A549 treated with AZD2906 at 1 μM for 4 hours (cell line): ENCODE measurements around the gene OR5D18. TPM values are rescaled to one million over a fixed set of nuclear protein-coding genes. Genes with fewer than 3 reads are reported as not detected.

Experiments used
- total RNA-seq: library from RNA; stranded (reverse); fragments of 200-300 nt; extraction: Qiagen RNA extraction; gene quantifications from 5 replicates; pipeline ENCODE4 v1.2.3, GENCODE V29; 2022

The OR5D18 gene
- total RNA-seq: not detected in 5 replicates

DNA sequence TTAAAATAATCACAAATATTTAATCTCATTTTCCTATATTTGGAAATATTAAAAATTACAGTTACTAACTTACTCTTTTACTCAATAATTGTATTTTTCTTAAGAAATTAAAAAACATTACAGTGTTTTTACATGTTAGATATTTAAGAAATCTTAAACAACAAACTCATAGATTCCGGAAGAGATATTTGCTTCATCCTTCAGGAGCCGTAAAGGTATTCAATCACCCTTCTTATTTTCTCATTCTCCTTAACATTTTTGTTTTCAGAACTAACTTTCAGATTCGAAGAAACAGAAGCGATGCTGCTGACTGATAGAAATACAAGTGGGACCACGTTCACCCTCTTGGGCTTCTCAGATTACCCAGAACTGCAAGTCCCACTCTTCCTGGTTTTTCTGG, at the start of gene OR5D18:
Gene OR5D18, plus strand, starts transcription at position 301 of the 400 bp plus-strand sequence. Its CDS starts 0 bp downstream, at position 301.

DNA sequence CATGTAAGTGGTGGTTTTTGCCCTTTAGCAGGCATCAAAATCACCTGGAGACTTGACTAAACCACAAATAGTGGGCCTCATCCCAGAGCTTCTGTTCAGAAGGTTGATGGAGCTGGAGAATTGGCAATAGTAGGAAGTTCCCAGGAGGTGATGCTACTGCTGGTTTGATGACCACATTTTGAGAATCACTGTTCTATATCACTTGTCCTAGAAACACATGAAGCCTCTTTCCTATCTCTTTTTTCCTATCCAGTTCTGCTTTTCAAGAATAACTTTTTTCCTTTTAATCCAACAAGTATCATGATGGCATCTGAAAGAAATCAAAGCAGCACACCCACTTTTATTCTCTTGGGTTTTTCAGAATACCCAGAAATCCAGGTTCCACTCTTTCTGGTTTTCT, 46.3 kb upstream of the OR5D18 start, which contains the start of gene OR5D13:
Gene OR5D13, plus strand, starts transcription at position 301 of the 400 bp plus-strand sequence. Its CDS starts 0 bp downstream, at position 301.

DNA sequence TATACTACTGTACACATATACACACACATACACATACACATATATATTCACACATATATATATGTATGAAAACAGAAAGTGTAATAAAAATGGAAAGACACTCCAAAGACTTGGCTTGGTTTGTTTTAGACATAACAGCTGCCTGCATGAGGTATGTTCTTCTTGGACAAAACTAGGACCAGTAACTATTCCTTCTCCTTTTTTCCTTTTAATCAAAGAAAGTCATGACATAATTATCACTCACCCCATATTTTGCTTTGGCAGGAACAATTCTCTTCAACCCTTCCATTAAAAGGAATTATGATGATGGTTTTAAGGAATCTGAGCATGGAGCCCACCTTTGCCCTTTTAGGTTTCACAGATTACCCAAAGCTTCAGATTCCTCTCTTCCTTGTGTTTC, 24.2 kb upstream of the OR5D18 start, which contains the start of gene OR5D14:
Gene OR5D14, plus strand, starts transcription at position 301 of the 400 bp plus-strand sequence. Its CDS starts 0 bp downstream, at position 301.

DNA sequence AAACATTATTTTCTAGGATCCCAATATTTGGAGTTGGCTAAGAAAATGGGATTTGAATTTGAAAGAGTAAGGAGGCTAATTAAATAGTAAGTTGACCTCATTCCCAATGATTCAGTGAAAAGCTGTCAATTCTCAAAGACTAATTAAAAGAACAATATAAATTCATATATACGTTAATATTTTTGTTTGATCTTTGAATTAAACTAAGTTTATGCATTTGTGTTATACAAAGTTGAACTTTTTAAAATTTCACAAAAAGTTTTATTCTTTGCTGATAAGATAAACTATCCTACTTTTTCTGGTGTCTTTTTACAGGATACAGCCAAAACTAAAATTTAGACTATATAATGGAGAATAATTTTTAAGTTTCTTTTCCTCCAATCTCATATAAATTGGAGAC, 8.4 kb upstream of the OR5D18 start, which contains the start of gene OR5L1:
Gene OR5L1, plus strand, starts transcription at position 301 of the 400 bp plus-strand sequence. CDS start 100 bp downstream, outside the sequence.

DNA sequence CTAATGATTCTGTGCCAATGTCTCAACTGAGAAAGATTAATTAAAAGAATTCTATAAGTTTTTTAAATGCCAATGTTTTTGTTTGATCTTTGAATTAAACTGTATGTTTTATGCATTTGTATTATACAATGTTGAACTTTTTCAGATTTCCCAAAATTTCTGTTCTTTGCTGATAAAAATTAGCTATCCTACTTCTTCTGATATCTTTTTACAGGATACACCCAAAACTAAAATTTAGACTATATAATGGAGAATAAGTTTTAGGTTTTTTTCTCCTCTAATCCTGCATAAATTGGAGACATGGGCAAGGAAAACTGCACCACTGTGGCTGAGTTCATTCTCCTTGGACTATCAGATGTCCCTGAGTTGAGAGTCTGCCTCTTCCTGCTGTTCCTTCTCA, 7.5 kb downstream of the OR5D18 start, which contains the start of gene OR5L2:
Gene OR5L2, plus strand, starts transcription at position 301 of the 400 bp plus-strand sequence. Its CDS starts 0 bp downstream, at position 301.

DNA sequence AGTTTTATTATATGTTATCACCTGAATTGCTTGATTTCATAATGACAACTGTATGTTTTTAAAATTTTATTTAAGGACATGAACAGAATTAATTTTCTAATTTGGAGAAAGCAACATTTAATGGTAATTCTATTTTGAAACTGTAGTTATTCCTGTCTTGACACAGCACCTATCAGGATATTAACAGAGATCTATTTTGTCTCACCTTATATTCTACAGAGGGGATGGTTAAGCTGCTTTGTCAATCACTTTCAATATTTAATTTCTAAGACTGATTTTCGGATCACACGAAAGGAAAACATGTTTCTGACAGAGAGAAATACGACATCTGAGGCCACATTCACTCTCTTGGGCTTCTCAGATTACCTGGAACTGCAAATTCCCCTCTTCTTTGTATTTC, 19.0 kb downstream of the OR5D18 start, which contains the start of gene OR5D16:
Gene OR5D16, plus strand, starts transcription at position 301 of the 400 bp plus-strand sequence. Its CDS starts 0 bp downstream, at position 301.

Other genes with a start within 250 kb of the OR5D18 start
- not detected in 5 replicates for gene OR4C16, start 247.5 kb upstream of the OR5D18 start, total RNA-seq
- gene OR4C11, start 212.0 kb upstream of the OR5D18 start, total RNA-seq: not detected in 5 replicates
- not detected in 5 replicates for gene OR4P4, start 184.5 kb upstream of the OR5D18 start, total RNA-seq
- not detected in 5 replicates for gene OR4S2, start 171.3 kb upstream of the OR5D18 start, total RNA-seq
- not detected in 5 replicates for gene OR4C6, start 157.4 kb upstream of the OR5D18 start, total RNA-seq
- gene OR5D13, start 46.2 kb upstream of the OR5D18 start, total RNA-seq: not detected in 5 replicates
- not detected in 5 replicates for gene OR5D14, start 24.1 kb upstream of the OR5D18 start, total RNA-seq
- not detected in 5 replicates for gene OR5L1, start 8.3 kb upstream of the OR5D18 start, total RNA-seq
- gene OR5L2, start 7.6 kb downstream of the OR5D18 start, total RNA-seq: not detected in 5 replicates
- gene OR5D16, start 19.1 kb downstream of the OR5D18 start, total RNA-seq: not detected in 5 replicates
- gene TRIM51, start 63.7 kb downstream of the OR5D18 start, total RNA-seq: not detected in 5 replicates
- not detected in 5 replicates for gene OR5W2, start 95.0 kb downstream of the OR5D18 start, total RNA-seq
- gene OR5I1, start 116.8 kb downstream of the OR5D18 start, total RNA-seq: not detected in 5 replicates
- gene OR10AG1, start 150.3 kb downstream of the OR5D18 start, total RNA-seq: not detected in 5 replicates
- not detected in 5 replicates for gene OR5F1, start 175.0 kb downstream of the OR5D18 start, total RNA-seq
- gene OR5AS1, start 208.0 kb downstream of the OR5D18 start, total RNA-seq: not detected in 5 replicates